ENCODE measurements around the gene ETDC. TPM values are rescaled to one million over a fixed set of nuclear protein-coding genes. Genes with fewer than 3 reads are reported as not detected.

ETDC gene
- total and polyA plus RNA-seq, 2 experiments from 2014 or later: not detected

DNA sequence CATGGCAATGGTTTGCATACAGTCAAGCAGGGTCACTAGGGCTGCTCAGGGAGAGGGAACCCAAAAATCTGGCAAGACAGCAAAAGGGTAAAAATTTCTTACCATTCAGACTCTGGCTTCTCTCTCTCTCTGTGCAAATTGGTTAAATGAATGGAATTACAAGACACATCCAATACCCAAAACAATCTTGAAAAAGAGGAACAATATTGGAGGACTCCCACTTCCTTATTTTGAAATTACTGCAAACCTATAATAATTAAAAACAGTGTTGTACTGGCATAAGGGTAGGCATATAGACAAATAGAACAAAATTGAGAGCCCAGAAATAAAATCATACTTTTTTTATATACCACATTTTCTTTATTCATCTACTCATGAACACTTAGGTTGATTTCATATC, 33.3 kb upstream of the ETDC start:
- Histone ChIP-seq H3K27me3 (replicated peaks; ENCODE audit: insufficient read depth) (no peaks in the 10 kb centered on the region), H3K4me1 (ENCODE audit: insufficient read depth) (no peaks in the 10 kb centered on the region), H3K9me3 (ENCODE audit: low read depth) (no peaks in the 10 kb centered on the region), H3K4me3 (no peak overlapping the region), H2AFZ (no peak overlapping the region), H3K36me3 (ENCODE audit: low read depth) (no peaks in the 10 kb centered on the region), H4K20me1 (ENCODE audit: insufficient read depth) (no peaks in the 10 kb centered on the region), H3K9ac (no peak overlapping the region), H3F3A (ENCODE audit: insufficient read depth) (no peaks in the 10 kb centered on the region), H3K79me2 (ENCODE audit: insufficient read depth) (no peaks in the 10 kb centered on the region), H3K27ac (no peak overlapping the region), H3K4me2 (ENCODE audit: unreplicated experiment) (no peak overlapping the region), H3K9me2 (ENCODE audit: insufficient read depth) (no peaks in the 10 kb centered on the region)
- in situ Hi-C loops (cut with MboI): no loop called here
- no peak for DNase-seq
- TF ChIP-seq EZH2phosphoT487 (IDR thresholded peaks at IDR 0.05; ENCODE audit: insufficient read depth, low read depth): no peak
- TF ChIP-seq EZH2 (IDR thresholded peaks at IDR 0.05; ENCODE audit: insufficient read depth, poor library complexity, severe bottlenecking): no peak

DNA sequence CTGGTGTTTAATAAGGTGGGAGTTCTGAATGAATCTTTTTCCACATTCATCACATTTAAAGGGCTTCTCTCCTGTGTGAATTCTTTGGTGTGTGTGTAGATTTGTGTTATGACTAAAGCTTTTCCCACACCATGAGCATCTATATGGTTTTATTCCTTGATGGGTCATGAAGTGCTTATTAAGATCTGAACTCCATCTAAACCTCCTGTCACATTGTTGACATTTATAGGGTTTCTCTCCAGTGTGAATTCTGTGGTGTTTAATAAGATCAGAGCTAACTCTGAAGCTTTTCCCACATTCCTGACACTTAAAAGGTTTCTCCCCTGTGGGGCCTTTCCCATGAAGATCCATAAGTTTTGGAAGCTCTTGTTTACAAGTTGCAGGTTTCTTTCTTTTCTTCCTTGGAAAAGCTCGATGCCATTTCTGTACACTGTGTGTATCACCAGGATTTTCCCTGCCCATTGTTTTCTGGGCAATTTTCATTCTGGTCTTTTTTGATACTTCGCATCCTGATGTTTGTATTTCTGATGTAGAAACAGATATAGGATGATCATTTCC, 21.9 kb upstream of the ETDC start:
- in situ Hi-C loops (cut with MboI): no loop called here
- TF ChIP-seq EZH2 (IDR thresholded peaks at IDR 0.05; ENCODE audit: insufficient read depth, poor library complexity, severe bottlenecking) (no peak), EZH2phosphoT487 (IDR thresholded peaks at IDR 0.05; ENCODE audit: insufficient read depth, low read depth) (no peak)
- no peak overlapping the region for H2AFZ ChIP-seq
- H3K4me1 ChIP-seq (ENCODE audit: insufficient read depth): no peaks in the 10 kb centered on the region
- no peaks in the 10 kb centered on the region for H4K20me1 ChIP-seq (ENCODE audit: insufficient read depth)
- H3K27me3 ChIP-seq (replicated peaks; ENCODE audit: insufficient read depth): no peaks in the 10 kb centered on the region
- H3K4me3 ChIP-seq: no peak overlapping the region
- H3K9me3 ChIP-seq (ENCODE audit: low read depth): no peaks in the 10 kb centered on the region
- no peak overlapping the region for H3K27ac ChIP-seq
- no peak for DNase-seq
- no peaks in the 10 kb centered on the region for H3K9me2 ChIP-seq (ENCODE audit: insufficient read depth)
- WGBS, 2 experiments (ENCODE audit: low coverage in 1 of 2, low lambda C conversion rate in 2 of 2, missing lambda C conversion rate in 2 of 2): 90 to 92% methylated on average over 2 of the region's 2 CpGs
- no peak overlapping the region for H3K9ac ChIP-seq
- H3K36me3 ChIP-seq (ENCODE audit: low read depth): peaks cover 4% of the 10 kb centered on the region; the same call in 1 of the 2 replicates
- H3K79me2 ChIP-seq (ENCODE audit: insufficient read depth): no peaks in the 10 kb centered on the region
- H3F3A ChIP-seq (ENCODE audit: insufficient read depth): no peaks in the 10 kb centered on the region
- no peak overlapping the region for H3K4me2 ChIP-seq (ENCODE audit: unreplicated experiment)

DNA sequence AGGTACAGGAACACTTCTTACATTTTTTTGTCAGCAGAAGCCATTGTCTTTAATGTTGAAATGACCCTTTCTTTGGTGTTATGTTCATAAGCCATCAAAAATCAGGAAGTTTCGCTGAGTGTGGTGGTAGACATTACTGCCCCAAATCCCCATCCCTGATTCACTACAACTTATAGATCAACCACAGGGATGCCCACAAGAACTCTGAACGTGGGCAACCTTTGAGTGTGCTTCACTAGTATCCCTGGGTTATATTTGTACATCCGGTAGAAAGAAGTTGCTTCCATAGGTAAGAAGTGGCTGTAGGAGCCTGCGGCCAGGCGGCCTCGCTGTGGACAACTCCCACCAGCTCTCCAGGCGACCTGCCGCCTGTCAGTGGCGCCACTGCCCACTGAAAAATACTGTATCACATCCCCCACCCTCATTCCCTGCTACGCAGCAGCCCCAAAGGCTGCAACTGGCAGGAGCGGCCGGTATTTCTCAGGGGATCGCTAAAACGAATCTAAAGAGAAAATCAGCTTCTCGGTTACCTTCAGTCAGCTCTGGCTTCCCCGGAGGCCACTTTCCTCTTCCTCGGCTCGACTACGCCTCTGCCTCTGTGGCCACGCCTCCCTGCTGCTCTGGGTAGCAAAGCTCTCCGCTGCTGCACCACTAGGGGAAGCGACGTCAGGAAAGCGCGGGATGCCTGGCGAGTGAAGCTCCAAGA, 13.9 kb upstream of the ETDC start:
- Histone ChIP-seq H3F3A (ENCODE audit: insufficient read depth) (no peaks in the 10 kb centered on the region), H3K4me1 (ENCODE audit: insufficient read depth) (no peaks in the 10 kb centered on the region), H3K9me3 (ENCODE audit: low read depth) (no peaks in the 10 kb centered on the region), H3K4me2 (ENCODE audit: unreplicated experiment) (no peak overlapping the region), H4K20me1 (ENCODE audit: insufficient read depth) (no peaks in the 10 kb centered on the region), H2AFZ (no peak overlapping the region), H3K9me2 (ENCODE audit: insufficient read depth) (no peaks in the 10 kb centered on the region), H3K36me3 (ENCODE audit: low read depth) (no peaks in the 10 kb centered on the region), H3K4me3 (no peak overlapping the region), H3K27ac (no peak overlapping the region), H3K9ac (no peak overlapping the region), H3K79me2 (ENCODE audit: insufficient read depth) (no peaks in the 10 kb centered on the region), H3K27me3 (replicated peaks; ENCODE audit: insufficient read depth) (no peaks in the 10 kb centered on the region)
- no peak for DNase-seq
- in situ Hi-C loops (cut with MboI): no loop called here
- WGBS, 2 experiments (ENCODE audit: low coverage in 1 of 2, low lambda C conversion rate in 2 of 2, missing lambda C conversion rate in 2 of 2): 60 to 63% methylated on average over 21 to 26 of the region's 26 CpGs
- TF ChIP-seq EZH2phosphoT487 (IDR thresholded peaks at IDR 0.05; ENCODE audit: insufficient read depth, low read depth): no peak
- no peak for TF ChIP-seq EZH2 (IDR thresholded peaks at IDR 0.05; ENCODE audit: insufficient read depth, poor library complexity, severe bottlenecking)

DNA sequence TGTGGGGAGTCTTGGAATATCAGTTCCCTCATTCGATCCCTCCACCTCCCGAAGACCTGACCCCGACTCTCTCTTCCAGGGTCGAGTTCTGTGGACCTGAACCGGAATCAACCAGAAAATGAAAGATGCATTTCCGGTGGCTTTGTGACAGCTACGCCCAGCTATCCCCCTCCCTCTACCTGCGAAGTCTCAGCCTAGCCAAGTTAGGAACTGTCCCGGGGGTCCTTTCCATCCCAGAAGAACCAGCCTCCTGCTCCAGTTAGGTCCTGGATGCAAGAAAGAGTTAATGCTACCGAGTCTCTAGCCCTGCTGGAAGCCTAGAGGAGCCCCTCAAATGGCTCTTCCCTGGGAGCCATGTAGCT, 13.4 kb upstream of the ETDC start:
- no peak overlapping the region for H3K4me2 ChIP-seq (ENCODE audit: unreplicated experiment)
- no peak for DNase-seq
- no peaks in the 10 kb centered on the region for H4K20me1 ChIP-seq (ENCODE audit: insufficient read depth)
- H2AFZ ChIP-seq: no peak overlapping the region
- H3F3A ChIP-seq (ENCODE audit: insufficient read depth): no peaks in the 10 kb centered on the region
- no peaks in the 10 kb centered on the region for H3K9me3 ChIP-seq (ENCODE audit: low read depth)
- H3K4me3 ChIP-seq: no peak overlapping the region
- H3K27ac ChIP-seq: no peak overlapping the region
- H3K79me2 ChIP-seq (ENCODE audit: insufficient read depth): no peaks in the 10 kb centered on the region
- H3K27me3 ChIP-seq (replicated peaks; ENCODE audit: insufficient read depth): no peaks in the 10 kb centered on the region
- in situ Hi-C loops (cut with MboI): no loop called here
- no peaks in the 10 kb centered on the region for H3K4me1 ChIP-seq (ENCODE audit: insufficient read depth)
- no peaks in the 10 kb centered on the region for H3K36me3 ChIP-seq (ENCODE audit: low read depth)
- no peak overlapping the region for H3K9ac ChIP-seq
- TF ChIP-seq EZH2 (IDR thresholded peaks at IDR 0.05; ENCODE audit: insufficient read depth, poor library complexity, severe bottlenecking) (no peak), EZH2phosphoT487 (IDR thresholded peaks at IDR 0.05; ENCODE audit: insufficient read depth, low read depth) (no peak)
- 32 to 35% methylated on average over 8 to 10 of the region's 10 CpGs for WGBS, 2 experiments (ENCODE audit: low coverage in 1 of 2, low lambda C conversion rate in 2 of 2, missing lambda C conversion rate in 2 of 2)
- H3K9me2 ChIP-seq (ENCODE audit: insufficient read depth): no peaks in the 10 kb centered on the region

All from GM23248 (cell line).